GM08714 (cell line): ENCODE results near the gene CHRDL2.

Experiments
- H3K4me3 ChIP-seq: fragments of 200-500 bp; sonication (Bioruptor generic); 2 replicates; pipeline ENCODE4 v1.5.1; 2014; ENCODE audit warnings: mild to moderate bottlenecking, low read length, inconsistent platforms
- ZNF274 ChIP-seq: IDR thresholded peaks from 2 replicates; pipeline ENCODE4 v1.6.1; 2012; ENCODE audit warnings: mild to moderate bottlenecking, low read depth, low read length

The CHRDL2 gene

DNA sequence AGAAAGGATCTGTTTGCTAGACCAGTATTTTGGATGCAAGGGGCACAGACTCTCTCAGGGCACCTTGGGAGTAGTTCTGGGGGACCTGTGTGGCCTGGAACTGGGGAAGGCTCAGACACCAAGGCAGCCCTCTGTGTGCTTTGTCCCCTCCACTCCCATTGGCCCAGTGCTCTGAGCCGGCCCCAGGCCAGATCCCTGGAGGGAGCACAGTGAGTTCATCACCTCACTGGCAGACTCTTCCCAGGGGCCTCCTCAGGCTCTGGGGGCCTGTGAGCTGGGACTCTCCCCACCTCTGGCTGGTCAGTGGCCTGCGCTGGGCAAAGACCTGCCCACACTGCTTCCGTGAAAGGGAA, 51.7 kb downstream of the CHRDL2 start:
- TF ChIP-seq ZNF274, result no peak
- no peak overlapping the region for H3K4me3 ChIP-seq

DNA sequence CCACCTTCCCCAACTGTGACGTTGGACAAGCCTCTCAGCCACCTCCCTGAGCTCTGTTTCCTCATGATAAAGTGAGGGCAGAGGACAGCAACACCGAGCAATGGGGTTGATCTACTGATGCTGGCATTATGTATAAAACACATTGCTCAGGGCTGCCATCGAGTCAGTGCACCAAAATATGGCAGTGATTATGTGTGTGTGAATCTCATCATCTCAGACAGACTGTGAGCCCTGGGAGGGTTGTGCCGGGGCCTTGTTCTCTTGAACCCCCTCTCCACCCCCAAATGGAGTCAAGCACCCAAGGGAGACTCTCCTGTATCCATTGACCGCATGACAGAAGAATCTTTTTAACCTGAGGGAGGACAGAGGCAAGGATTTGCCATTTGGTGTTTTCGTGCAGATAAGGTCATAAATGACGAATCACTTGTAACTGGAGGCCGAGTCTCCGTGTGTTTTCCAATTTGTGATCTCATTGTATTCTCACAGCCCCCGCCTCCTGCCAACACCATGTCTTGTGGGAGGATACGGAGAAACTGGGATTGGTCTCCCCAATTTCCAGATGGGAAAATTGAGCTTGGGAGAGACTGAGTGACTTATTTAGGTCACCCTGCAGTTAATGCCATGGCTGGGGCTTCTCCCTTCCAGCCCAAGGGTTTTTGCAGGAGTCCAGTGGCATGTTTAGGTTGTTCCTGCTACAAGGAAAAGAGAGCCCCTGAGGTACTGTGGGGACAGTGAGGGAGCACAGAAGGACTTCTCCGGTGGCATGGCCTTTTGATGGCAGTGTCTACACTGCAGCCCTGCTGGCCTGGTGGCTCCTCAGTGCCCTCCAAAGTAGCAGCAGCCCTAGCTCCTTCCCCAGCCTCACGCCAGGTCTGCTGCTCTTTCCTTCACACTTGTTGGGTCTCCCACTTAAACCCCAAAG, 52.4 kb downstream of the CHRDL2 start:
- no peak for TF ChIP-seq ZNF274
- H3K4me3 ChIP-seq, result no peak overlapping the region

GRCh38 chr11:74678041-74678440, 53.2 kb downstream of the CHRDL2 start:
- TF ChIP-seq ZNF274, result no peak
- no peak overlapping the region for H3K4me3 ChIP-seq

DNA sequence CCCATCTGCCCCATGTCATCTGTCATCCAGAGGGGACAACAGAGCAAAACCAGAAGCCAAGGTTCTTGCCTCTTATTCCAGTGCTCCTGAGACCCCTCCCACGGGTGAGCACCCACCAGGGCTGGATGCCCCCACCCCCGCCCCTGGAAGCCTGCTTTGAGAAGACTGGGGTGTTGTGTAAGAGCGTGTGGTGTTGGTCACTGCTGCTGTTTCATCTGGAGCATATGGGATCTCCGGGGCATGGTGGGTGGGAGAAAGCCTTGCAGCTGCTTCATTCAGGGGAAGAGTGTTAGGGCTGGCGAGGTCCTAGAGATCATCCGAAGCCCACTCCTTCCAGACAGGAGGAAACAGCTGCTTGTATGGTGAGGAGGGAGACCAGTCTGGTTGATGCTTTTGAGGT, 54.1 kb downstream of the CHRDL2 start:
- TF ChIP-seq ZNF274, result no peak
- no peak overlapping the region for H3K4me3 ChIP-seq

DNA sequence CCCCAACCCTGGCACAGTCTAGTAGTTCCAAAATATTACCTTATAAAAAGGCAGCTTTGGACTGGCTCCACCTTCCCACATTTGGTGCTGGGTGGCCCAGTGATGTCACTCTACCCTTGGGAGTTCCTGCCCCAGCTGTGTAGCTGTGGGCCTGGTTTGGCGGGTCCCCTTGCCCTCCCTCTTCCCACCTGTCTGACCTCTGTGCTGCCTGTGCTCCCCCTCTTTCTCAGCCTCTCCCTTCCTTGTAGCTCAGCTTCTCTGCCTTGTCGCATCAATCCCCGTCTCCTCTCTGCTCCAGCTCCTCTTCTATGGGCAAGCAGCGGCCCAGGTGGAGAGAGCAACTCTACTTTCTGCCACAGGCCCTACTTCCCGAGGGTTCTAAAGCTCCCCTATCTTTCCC, 54.6 kb downstream of the CHRDL2 start:
- H3K4me3 ChIP-seq, result no peak overlapping the region
- TF ChIP-seq ZNF274, result no peak

GRCh38 chr11:74675761-74676160, 55.5 kb downstream of the CHRDL2 start:
- no peak for TF ChIP-seq ZNF274

GRCh38 chr11:74673693-74674360, 57.4 kb downstream of the CHRDL2 start:
- no peak overlapping the region for H3K4me3 ChIP-seq
- TF ChIP-seq ZNF274, result no peak

More at GRCh38 chr11:74675761-74676160, 55.5 kb downstream of the CHRDL2 start:
- H3K4me3 ChIP-seq, result no peak overlapping the region

DNA sequence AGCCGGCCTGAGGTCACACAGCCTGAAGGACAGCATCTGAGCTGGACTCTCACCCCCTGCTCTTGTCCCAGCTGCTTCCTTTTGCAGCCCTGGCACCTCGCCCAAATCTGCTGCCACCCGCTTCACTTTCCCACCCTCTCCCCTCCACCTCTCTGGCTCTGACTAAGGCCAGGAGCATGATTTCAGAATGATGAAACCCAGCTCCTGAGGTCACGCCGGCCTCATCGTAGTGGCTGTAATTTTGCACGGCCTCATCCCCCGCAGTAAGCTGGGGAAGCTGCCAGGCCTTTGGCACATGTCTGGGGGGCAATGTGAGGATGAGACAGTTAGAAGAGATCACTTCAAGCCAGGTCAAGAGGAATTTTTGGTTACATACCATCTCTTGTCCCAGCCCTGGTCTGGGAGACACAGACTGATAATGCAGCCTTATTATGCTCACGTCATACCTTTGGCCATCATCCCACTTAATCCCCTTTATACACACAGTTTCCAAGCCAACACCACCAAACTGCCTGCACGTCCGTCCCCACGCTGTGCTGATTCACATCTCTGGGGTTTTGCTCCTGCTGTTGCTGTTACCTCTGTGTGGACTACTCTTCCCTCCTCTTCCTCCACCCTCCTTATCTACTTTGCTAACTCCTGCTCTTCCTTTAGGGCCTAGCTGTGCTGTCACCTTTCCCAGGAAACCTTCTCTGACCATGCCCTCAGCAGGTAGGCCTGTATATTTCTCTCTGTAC, 58.1 kb downstream of the CHRDL2 start:
- H3K4me3 ChIP-seq, result no peak overlapping the region
- no peak for TF ChIP-seq ZNF274

- TF ChIP-seq ZNF274, result no peak
- no peak overlapping the region for H3K4me3 ChIP-seq
These were observed 58.8 kb downstream of the CHRDL2 start for GRCh38 chr11:74672332-74672955.

GRCh38 chr11:74671520-74672196, 59.6 kb downstream of the CHRDL2 start:
- TF ChIP-seq ZNF274, result no peak
- no peak overlapping the region for H3K4me3 ChIP-seq

DNA sequence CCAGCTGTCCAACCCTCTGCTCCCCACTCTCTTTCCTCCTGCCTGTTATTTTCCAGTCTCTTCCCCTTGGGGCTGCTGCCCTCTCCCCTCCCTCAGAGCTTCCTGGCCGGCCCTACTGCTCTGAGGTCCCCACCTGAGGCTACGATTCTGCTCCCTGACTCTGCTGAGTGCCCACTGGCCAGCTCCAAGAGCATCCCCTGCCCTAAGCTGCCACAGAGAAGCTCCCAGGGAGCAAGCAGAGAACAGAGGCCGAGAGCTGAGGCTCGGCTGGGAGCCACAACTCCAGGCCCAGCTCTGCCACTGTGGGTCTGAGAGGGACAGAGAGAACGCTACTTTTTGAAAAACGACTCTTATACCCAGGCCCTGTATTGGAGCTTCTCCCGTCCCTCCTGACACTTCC, 61.1 kb downstream of the CHRDL2 start:
- no peak for TF ChIP-seq ZNF274
- no peak overlapping the region for H3K4me3 ChIP-seq

GRCh38 chr11:74669211-74670160, 61.7 kb downstream of the CHRDL2 start:
- TF ChIP-seq ZNF274, result no peak

DNA sequence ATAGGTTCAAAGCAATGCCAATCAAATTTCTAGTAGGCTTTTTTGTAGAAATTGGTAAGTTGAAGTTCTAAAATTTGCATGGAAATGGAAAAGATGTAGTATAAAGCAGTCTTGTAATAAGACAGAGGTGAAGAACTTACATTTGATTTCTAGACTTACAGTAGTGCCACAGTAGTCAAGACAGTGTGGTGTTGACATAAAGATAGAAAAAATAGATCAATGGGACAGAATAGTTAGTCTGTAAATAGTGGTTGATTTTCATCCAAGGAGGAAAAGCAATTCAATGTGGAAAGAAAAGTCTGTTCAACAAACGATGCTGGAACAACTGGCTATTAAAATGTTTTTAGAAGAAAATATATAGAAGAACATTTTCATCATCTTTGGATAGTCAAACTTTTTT, 67.9 kb downstream of the CHRDL2 start:
- no peak for TF ChIP-seq ZNF274

More at GRCh38 chr11:74669211-74670160, 61.7 kb downstream of the CHRDL2 start:
- no peak overlapping the region for H3K4me3 ChIP-seq

More for the DNA sequence above, 67.9 kb downstream of the CHRDL2 start:
- H3K4me3 ChIP-seq, result no peak overlapping the region
